Germinal center (tissue), 1 donor: ENCODE measurements around the gene TMEM50A.
"Not testable (repeated sequence)": the region's sequence is repeated elsewhere in the genome, so short reads cannot be mapped to it uniquely, and the experiment has no call there.

Experiments used
- DNase-seq: peaks from one replicate; pipeline ENCODE4 v3.0.0; 2012; ENCODE audit warnings: mixed read lengths, low spot score

Gene TMEM50A

GRCh38 chr1:25338188-25338981, at the start of gene TMEM50A:
Gene TMEM50A, plus strand, starts transcription at chr1:25338334. Its CDS starts 2,153 bp downstream, at chr1:25340487.
- peak; percentile 90 for DNase-seq

DNA sequence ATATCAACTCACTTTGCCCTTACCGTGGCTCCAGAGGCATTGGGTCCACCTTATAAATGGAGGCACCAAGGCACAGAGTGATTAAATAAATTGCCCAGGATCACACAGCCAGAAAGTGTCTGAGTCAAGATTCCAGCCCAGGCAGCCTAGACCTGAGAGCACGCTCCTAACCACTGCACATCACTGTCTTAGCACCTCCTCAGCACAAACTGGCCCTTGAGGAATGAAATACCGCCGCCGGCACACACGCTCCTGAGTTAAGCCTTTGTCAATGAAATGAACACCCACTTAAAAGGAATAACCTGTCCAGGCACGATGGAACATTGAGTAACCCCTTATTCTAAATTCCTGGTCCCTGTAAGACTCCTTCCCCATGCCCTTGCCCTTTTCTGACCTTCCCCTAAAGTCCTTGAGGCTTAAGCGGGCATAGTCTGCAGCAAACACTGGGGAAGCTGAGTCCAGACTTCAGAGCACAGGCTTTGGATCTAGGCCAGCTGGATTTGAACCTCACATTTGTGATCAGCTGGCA, 49.5 kb upstream of the TMEM50A start:
- not testable (repeated sequence) for DNase-seq

DNA sequence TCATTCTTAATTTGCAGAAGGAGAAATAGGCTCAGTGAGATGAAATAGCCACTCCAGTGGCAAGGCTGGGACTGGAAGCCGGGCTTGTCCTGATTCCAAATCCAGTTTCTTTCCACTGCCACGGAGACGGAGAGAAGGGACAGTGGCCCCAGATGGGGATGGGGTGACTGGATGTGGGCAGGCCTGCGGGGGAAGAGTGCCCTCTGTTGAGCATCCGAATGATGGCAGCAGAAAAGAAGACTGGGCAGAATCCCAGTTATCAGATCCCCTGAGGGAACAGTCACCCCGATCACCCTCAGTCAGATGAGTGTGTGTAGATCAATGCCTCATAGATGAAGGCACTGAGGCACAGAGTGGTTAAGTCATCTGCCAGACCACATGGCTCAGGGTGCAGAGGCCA, 48.1 kb upstream of the TMEM50A start:
- DNase-seq: not testable (repeated sequence)

- not testable (repeated sequence) for DNase-seq
Measured at GRCh38 chr1:25293426-25293825, 44.7 kb upstream of the TMEM50A start.

GRCh38 chr1:25294889-25295826, 43.0 kb upstream of the TMEM50A start:
- not testable (repeated sequence) for DNase-seq

DNA sequence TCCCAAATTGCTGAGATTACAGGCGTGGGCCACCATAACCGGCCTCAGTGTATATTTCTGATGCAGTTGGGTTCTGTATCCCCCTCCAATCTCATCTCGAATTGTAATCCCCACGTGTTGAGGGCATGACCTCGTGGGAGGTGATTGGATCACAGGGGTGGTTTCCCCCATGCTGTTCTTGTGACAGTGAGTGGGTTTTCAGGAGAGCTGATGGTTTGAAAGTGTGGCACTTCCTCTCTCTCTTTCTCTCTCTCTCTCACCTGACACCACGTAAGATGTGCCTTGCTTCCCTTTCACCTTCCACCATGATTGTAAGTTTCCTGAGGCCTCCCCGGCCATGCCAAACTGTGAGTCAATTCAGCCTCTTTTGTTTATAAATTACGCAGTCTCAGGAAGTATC, 41.6 kb upstream of the TMEM50A start:
- DNase-seq: not testable (repeated sequence)

DNA sequence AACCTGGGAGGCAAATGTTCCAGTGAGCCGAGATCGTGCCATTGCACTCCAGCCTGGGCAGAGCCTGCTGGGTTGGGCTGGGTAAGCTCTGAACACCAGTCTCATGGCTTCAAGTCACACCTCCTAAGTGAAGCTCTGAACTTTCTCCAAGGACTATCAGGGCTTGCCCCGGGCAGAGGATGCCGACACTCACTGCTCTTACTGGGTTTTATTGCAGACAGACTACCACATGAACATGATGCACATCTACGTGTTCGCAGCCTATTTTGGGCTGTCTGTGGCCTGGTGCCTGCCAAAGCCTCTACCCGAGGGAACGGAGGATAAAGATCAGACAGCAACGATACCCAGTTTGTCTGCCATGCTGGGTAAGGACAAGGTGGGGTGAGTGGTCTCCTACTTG, 37.4 kb upstream of the TMEM50A start:
- DNase-seq: not testable (repeated sequence)

GRCh38 chr1:25302330-25302729, 35.8 kb upstream of the TMEM50A start:
- not testable (repeated sequence) for DNase-seq

GRCh38 chr1:25304936-25305335, 33.2 kb upstream of the TMEM50A start:
- DNase-seq: not testable (repeated sequence)

DNA sequence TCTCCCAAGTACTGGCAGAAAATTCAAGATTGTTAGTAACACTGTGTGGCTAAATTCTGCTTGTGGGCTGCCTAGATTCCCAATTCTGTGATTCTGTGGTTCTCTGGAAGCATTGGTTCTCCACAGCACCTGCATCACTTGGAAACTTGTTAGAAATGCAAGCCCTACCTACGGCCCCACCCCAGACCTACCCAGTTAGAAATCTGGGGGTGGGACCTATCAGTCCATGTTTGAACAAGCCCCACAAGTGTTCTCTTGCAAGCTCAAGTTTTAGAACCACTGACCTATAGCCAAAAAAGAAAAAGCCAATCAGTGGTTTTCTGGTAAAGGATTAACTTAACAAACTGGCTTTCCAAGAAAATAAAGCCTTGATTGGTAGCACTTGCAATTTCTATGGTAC, 30.0 kb upstream of the TMEM50A start:
- not testable (repeated sequence) for DNase-seq

- not testable (repeated sequence) for DNase-seq
Measured at GRCh38 chr1:25309085-25309484, 29.0 kb upstream of the TMEM50A start.

- DNase-seq: not testable (repeated sequence)
Measured at GRCh38 chr1:25309486-25309885, 28.6 kb upstream of the TMEM50A start.

GRCh38 chr1:25312806-25313470, 25.2 kb upstream of the TMEM50A start:
- not testable (repeated sequence) for DNase-seq

DNA sequence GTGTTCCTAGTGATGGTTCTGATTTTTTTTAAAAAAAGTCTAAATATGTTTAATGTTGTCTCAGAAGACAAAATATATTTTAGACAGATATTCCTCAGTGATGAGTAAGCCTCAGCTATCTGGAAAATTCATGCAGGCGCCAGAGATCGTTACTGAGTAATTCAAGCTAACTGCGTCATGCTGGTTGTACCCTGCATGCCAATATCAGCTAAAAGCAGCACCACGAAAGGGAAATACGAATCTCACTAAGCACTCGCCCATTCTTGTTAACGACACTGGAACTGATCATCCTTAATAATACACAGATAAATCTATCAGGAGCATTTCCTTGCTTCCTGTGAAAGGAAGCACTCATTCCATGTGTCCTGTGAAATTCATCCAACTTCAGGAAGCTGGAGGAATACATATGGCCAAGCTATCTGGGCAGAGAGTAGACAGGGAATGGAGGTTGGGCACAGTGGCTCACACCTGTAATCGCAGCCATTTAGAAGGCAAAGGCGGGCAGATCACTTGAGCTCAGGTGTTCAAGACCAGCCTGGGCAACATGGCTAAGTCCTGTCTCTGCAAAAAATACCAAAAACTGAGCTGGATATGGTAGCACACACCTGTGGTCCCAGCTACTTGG, 17.7 kb upstream of the TMEM50A start:
- DNase-seq: not testable (repeated sequence)

GRCh38 chr1:25322127-25322526, 16.0 kb upstream of the TMEM50A start:
- DNase-seq: not testable (repeated sequence)

DNA sequence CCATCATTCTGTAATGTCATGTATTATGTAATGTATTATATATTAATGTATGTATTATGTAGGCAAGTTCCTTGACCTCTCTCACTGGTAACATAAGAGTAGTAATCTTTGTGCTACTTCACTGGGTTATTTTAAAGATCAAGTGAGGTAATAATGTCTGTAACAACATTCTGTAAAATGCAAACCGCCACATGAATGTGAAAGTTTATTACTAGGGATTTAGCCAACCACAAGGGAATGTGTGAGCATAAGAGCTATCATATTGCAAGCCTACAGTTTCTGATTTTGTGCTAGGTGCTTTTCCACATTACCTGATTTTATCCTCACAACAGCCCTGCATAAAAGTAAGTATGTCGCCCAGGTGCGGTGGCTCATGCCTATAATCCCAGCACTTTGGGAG, 13.7 kb upstream of the TMEM50A start:
- not testable (repeated sequence) for DNase-seq

DNA sequence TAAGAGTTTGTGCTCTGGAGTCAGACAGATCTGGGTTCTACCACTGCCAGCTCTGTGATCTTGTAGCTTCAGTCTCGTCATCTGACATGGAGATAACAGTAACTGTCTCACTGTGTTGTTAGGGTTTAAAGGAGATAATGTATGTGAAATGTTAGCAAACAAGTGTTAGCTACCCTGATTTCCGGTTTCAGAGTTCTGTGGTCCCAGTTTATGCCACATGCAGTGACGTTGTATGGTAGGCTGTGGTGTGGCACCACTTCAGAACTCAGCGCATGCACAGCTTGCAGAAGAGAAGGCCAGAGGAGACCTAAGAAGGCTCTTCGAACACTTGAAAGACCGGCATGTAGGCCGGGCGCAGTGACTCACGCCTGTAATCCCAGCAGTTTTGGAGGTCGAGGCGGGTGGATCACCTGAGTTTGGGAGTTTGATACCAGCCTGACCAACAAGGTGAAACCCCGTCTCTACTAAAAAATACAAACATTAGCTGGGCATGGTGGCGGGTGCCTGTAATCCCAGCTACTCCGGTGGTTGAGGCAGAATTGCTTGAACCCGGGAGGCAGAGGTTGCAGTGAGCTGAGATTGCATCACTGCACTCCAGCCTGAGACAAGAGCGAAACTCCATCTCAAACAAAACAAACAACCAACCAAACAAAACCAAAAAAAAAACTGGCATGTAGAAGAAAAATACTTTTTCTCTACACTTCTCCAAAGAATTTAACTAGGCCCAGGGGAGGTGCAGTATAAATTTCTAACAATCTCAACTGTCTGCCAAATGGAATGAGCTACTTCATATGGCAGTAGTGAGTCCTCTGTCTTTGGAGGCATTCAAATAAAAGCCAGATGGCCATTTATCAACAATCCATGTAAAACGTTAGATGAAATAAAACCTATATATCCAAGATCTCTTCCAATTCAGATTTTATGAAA, 10.0 kb upstream of the TMEM50A start:
- not testable (repeated sequence) for DNase-seq

DNA sequence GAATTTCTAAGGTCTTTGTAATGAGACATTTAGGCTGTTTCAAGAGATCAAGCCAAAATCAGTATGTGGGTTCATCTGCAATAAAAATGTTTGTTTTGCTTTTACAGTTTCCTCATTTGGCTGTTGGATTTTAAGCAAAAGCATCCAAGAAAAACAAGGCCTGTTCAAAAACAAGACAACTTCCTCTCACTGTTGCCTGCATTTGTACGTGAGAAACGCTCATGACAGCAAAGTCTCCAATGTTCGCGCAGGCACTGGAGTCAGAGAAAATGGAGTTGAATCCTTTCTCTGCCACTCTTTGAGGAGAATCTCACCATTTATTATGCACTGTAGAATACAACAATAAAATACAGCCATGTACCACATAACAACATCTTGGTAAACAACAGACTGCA, 9.3 kb upstream of the TMEM50A start:
- not testable (repeated sequence) for DNase-seq

DNA sequence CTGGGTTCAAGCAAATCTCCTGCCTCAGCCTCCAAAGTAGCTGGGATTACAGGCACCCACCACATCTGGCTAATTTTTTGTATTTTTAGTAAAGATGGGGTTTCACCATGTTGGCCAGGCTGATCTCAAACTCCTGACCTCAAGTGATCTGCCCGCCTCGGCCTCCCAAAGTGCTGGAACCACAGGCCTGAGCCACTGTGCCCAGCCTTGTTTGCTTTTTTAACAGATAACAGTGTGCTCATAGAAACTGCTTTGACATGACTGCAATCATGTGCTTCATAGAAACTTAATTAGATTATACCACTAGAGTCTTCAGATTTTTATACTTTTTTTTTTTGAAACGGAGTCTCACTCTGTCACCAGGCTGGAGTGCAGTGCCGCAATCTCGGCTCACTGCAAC, 8.8 kb upstream of the TMEM50A start:
- DNase-seq: not testable (repeated sequence)

DNA sequence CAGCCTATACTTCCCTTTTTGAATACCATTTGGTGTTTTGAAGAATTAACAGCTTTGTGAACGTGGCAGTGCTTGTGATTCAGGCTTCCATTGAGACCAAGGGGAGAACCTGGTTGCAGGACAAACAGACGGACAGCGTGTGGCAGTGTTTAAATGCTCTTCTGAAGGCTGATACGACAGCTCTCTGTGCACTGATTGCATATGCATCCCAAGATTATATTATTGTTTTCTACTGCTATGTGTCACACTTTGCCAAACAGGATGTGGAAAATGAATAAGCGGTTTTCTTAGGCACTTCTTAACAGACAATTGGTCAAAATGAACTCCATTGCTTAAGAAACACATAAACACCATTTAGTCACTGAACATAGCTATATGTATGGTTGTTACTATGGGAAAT, 8.2 kb upstream of the TMEM50A start:
- DNase-seq: not testable (repeated sequence)
